Suprapubic skin (tissue), 4 donors: Measurements from ENCODE around the gene NYAP2. TPM values are rescaled to one million over a fixed set of nuclear protein-coding genes. Genes with fewer than 3 reads are reported as not detected.

Experiments used
- DNase-seq, 2 donors: peaks; one replicate each; pipeline ENCODE4 v3.0.0-alpha.2; 2019; ENCODE audit warnings: low spot score in 2 of 2
- H3K27ac ChIP-seq: fragments of 200-600 bp; sonication (generic); one replicate; pipeline ENCODE4 v1.5.1; 2019
- H3K27me3 ChIP-seq: fragments of 200-600 bp; sonication (generic); one replicate; pipeline ENCODE4 v1.5.1; 2019
- H3K36me3 ChIP-seq: fragments of 200-600 bp; sonication (generic); one replicate; pipeline ENCODE4 v1.5.1; 2019
- H3K4me1 ChIP-seq: fragments of 200-600 bp; sonication (generic); one replicate; pipeline ENCODE4 v1.5.1; 2019
- H3K4me3 ChIP-seq: fragments of 200-600 bp; sonication (generic); one replicate; pipeline ENCODE4 v1.5.1; 2019; ENCODE audit warnings: mild to moderate bottlenecking
- H3K9me3 ChIP-seq: fragments of 200-600 bp; sonication (generic); one replicate; pipeline ENCODE4 v1.5.1; 2019
- CTCF ChIP-seq, 2 donors: fragments of 200-600 bp in 1 of 2; fragments of 450-650 bp in 1 of 2; sonication (generic) in 1 of 2; IDR thresholded peaks; one replicate each; pipeline ENCODE4 v1.5.1; 2016 to 2019; ENCODE audit warnings: antibody characterized with exemption in 2 of 2, mild to moderate bottlenecking in 1 of 2, moderate library complexity in 1 of 2
- EP300 ChIP-seq: sonication (generic); formaldehyde crosslinking; IDR thresholded peaks from one replicate; pipeline ENCODE4 v1.6.1; 2017; ENCODE audit warnings: antibody characterized with exemption
- POLR2A ChIP-seq, 2 donors: fragments of 450-650 bp; IDR thresholded peaks; one replicate each; pipeline ENCODE4 v1.6.1; 2017; ENCODE audit warnings: antibody characterized with exemption in 2 of 2, mild to moderate bottlenecking in 2 of 2, moderate library complexity in 2 of 2
- POLR2AphosphoS5 ChIP-seq, 3 donors: sonication (generic); formaldehyde crosslinking; IDR thresholded peaks; one replicate each; pipeline ENCODE4 v1.6.1; 2017; ENCODE audit warnings: antibody characterized with exemption in 3 of 3
- WGBS: methylation state at CpG from one replicate; pipeline ENCODE4 v1.1.5; 2018; 5-methylcytosine and 5-hydroxymethylcytosine counted together
- total RNA-seq, 4 donors: library from RNA; depleted of rRNA; stranded (reverse); fragments of >200 nt; gene quantifications; one replicate each; pipeline ENCODE4 v1.1.0, GENCODE V29; 2016

Gene NYAP2
- total RNA-seq, 4 donors from 2014 or later, result 0.11 TPM; not detected in 3

- H3K4me1 ChIP-seq, result no peaks in the 10 kb centered on the region
- 94% methylated on average over 3 of the region's 3 CpGs for WGBS
- no peaks in the 10 kb centered on the region for H3K36me3 ChIP-seq
- no peak for DNase-seq
- no peaks in the 10 kb centered on the region for H3K27me3 ChIP-seq
- H3K27ac ChIP-seq, result no peak overlapping the region
- TF ChIP-seq POLR2AphosphoS5 (IDR thresholded peaks at IDR 0.05) (no peak), POLR2A (IDR thresholded peaks at IDR 0.05) (no peak), EP300 (no peak), CTCF (IDR thresholded peaks at IDR 0.05) (no peak)
- H3K4me3 ChIP-seq, result no peak overlapping the region
- no peaks in the 10 kb centered on the region for H3K9me3 ChIP-seq
Measured at GRCh38 chr2:225497166-225497565, 97.7 kb downstream of the NYAP2 start.

- Histone ChIP-seq H3K27ac (no peak overlapping the region), H3K4me3 (no peak overlapping the region), H3K36me3 (no peaks in the 10 kb centered on the region), H3K27me3 (no peaks in the 10 kb centered on the region), H3K9me3 (no peaks in the 10 kb centered on the region), H3K4me1 (no peaks in the 10 kb centered on the region)
- no peak for DNase-seq
- no peak for TF ChIP-seq EP300
- no peak for TF ChIP-seq POLR2AphosphoS5 (IDR thresholded peaks at IDR 0.05)
- TF ChIP-seq CTCF (IDR thresholded peaks at IDR 0.05), result no peak
- TF ChIP-seq POLR2A (IDR thresholded peaks at IDR 0.05), result no peak
Measured at GRCh38 chr2:225501022-225501421, 101.5 kb downstream of the NYAP2 start.

GRCh38 chr2:225502971-225503370, 103.5 kb downstream of the NYAP2 start:
- H3K9me3 ChIP-seq, result no peaks in the 10 kb centered on the region
- no peak for DNase-seq
- H3K36me3 ChIP-seq, result no peaks in the 10 kb centered on the region
- H3K27me3 ChIP-seq, result no peaks in the 10 kb centered on the region
- WGBS, result 55% methylated on average over 1 of the region's 1 CpG
- no peaks in the 10 kb centered on the region for H3K4me1 ChIP-seq
- no peak for TF ChIP-seq CTCF (IDR thresholded peaks at IDR 0.05)
- H3K27ac ChIP-seq, result no peak overlapping the region
- no peak overlapping the region for H3K4me3 ChIP-seq

- H3K27ac ChIP-seq, result no peak overlapping the region
- 56% methylated on average over 1 of the region's 1 CpG for WGBS
- H3K27me3 ChIP-seq, result no peaks in the 10 kb centered on the region
- no peak for DNase-seq
- no peak overlapping the region for H3K4me3 ChIP-seq
- H3K36me3 ChIP-seq, result no peaks in the 10 kb centered on the region
- H3K4me1 ChIP-seq, result no peaks in the 10 kb centered on the region
- TF ChIP-seq CTCF (IDR thresholded peaks at IDR 0.05) (no peak), EP300 (no peak), POLR2A (IDR thresholded peaks at IDR 0.05) (no peak), POLR2AphosphoS5 (IDR thresholded peaks at IDR 0.05) (no peak)
- H3K9me3 ChIP-seq, result no peaks in the 10 kb centered on the region
Measured at GRCh38 chr2:225510796-225511195, 111.3 kb downstream of the NYAP2 start.

GRCh38 chr2:225512469-225512868, 113.0 kb downstream of the NYAP2 start:
- Histone ChIP-seq H3K4me3 (no peak overlapping the region), H3K4me1 (no peaks in the 10 kb centered on the region), H3K36me3 (no peaks in the 10 kb centered on the region), H3K9me3 (no peaks in the 10 kb centered on the region), H3K27me3 (no peaks in the 10 kb centered on the region), H3K27ac (no peak overlapping the region)
- 65% methylated on average over 1 of the region's 1 CpG for WGBS
- TF ChIP-seq EP300 (no peak), POLR2AphosphoS5 (IDR thresholded peaks at IDR 0.05) (no peak), POLR2A (IDR thresholded peaks at IDR 0.05) (no peak), CTCF (IDR thresholded peaks at IDR 0.05) (no peak)
- DNase-seq, result no peak
